Inflammatory macrophage (primary cell): ENCODE measurements around the gene IL9R.
"Not testable (repeated sequence)": the region's sequence is repeated elsewhere in the genome, so short reads cannot be mapped to it uniquely, and the experiment has no call there.

ENCODE experiments used
- DNase-seq, 2 donors: peaks; one replicate each; pipeline ENCODE4 v3.0.0-alpha.2; 2020 to 2022

IL9R gene

GRCh38 chrX:156030474-156030873 is 33.0 kb downstream of the IL9R start:
- not testable (repeated sequence) for DNase-seq
